A549 (cell line): ENCODE results near the gene BICDL1. TPM values are rescaled to one million over a fixed set of nuclear protein-coding genes. Genes with fewer than 3 reads are reported as not detected.

ENCODE experiments used
- ATAC-seq, 2 experiments: fragments of 200-7000 bp in 1 of 2; fragments of >200 bp in 1 of 2; cut with Nextera tagmentation in 1 of 2; cut with Tn5 transposase in 1 of 2; 3 replicates each; pipeline versions ENCODE4 v1.8.0 to v1.9.1; 2018 to 2020; ENCODE audit warnings: mild to moderate bottlenecking in 1 of 2, moderate library complexity in 1 of 2
- CTCF ChIA-PET: fragments of 300-600 bp; sonication (Branson Sonifier 250); formaldehyde crosslinking; extraction: SDS; loops from one replicate; lab custom pipeline; 2021; ENCODE audit warnings: antibody characterized with exemption, inconsistent platforms; lab: Yijun Ruan, JAX
- POLR2A ChIA-PET: fragments of 350-600 bp; formaldehyde crosslinking; extraction: SDS; loops from one replicate; lab custom pipeline; 2021; ENCODE audit warnings: antibody characterized with exemption, inconsistent platforms; lab: Yijun Ruan, JAX
- DNase-seq, 2 experiments: peaks; one replicate each; pipeline versions ENCODE4 v3.0.0 to v3.0.0-alpha.2; 2011 to 2016; ENCODE audit warnings: low read depth in 1 of 2, low spot score in 1 of 2
- FAIRE-seq: peaks from 2 replicates; lab custom pipeline; 2011; peaks lifted over from hg19 to GRCh38; lab: Jason Lieb, UNC
- H3K27ac ChIP-seq, 2 experiments: fragments of >200 bp; sonication (Bioruptor Twin); formaldehyde crosslinking; 3 replicates each; pipeline ENCODE4 v1.5.1; 2016 to 2017
- H3K4me1 ChIP-seq: fragments of >200 bp; sonication (Bioruptor Twin); formaldehyde crosslinking; 3 replicates; pipeline ENCODE4 v1.6.1; 2016
- H3K4me2 ChIP-seq: fragments of >200 bp; sonication (Bioruptor Twin); formaldehyde crosslinking; 3 replicates; pipeline ENCODE4 v1.6.1; 2016
- H3K4me3 ChIP-seq: fragments of >200 bp; sonication (Bioruptor Twin); formaldehyde crosslinking; 3 replicates; pipeline ENCODE4 v1.5.1; 2016
- H3K9me3 ChIP-seq: fragments of >200 bp; sonication (Bioruptor Twin); formaldehyde crosslinking; 3 replicates; pipeline ENCODE4 v1.6.1; 2016
- CBX2 ChIP-seq: fragments of 200-600 bp; sonication (generic); IDR thresholded peaks from 2 replicates; pipeline ENCODE4 v1.6.1; 2016; ENCODE audit warnings: low read depth, mild to moderate bottlenecking, borderline replicate concordance
- CEBPB ChIP-seq, 2 experiments: fragments of >200 bp in 1 of 2; sonication (Bioruptor Twin) in 1 of 2; formaldehyde crosslinking in 1 of 2; IDR thresholded peaks; 2 replicates each; pipeline ENCODE4 v1.6.1; 2012 to 2016
- EHF ChIP-seq: fragments of 250-450 bp; sonication (Bioruptor Pico); IDR thresholded peaks from 2 replicates; pipeline ENCODE4 v1.5.0; 2020; ENCODE audit warnings: mild to moderate bottlenecking
- ESRRA ChIP-seq: fragments of 150-350 bp; IDR thresholded peaks from 2 replicates; pipeline ENCODE4 v1.6.1; 2014; ENCODE audit warnings: mild to moderate bottlenecking, low read length, borderline replicate concordance
- FOSB ChIP-seq: fragments of 250-450 bp; sonication (Bioruptor Pico); IDR thresholded peaks from 2 replicates; pipeline ENCODE4 v1.5.0; 2020; ENCODE audit warnings: mild to moderate bottlenecking, moderate library complexity
- FOSL2 ChIP-seq, 2 experiments: fragments of 450-650 bp in 1 of 2; fragments of >200 bp in 1 of 2; sonication (Bioruptor Twin) in 1 of 2; formaldehyde crosslinking; IDR thresholded peaks; 2 replicates each; pipeline versions ENCODE4 v1.5.0 to v1.6.1; 2016 to 2020; ENCODE audit warnings: mild to moderate bottlenecking in 1 of 2, moderate library complexity in 1 of 2
- GATA3 ChIP-seq: IDR thresholded peaks from 2 replicates; pipeline ENCODE4 v1.6.1; 2012; ENCODE audit warnings: borderline replicate concordance
- HOXB13 ChIP-seq: fragments of 250-450 bp; sonication (Bioruptor Pico); IDR thresholded peaks from 2 replicates; pipeline ENCODE4 v1.5.0; 2020; ENCODE audit warnings: low read depth, mild to moderate bottlenecking, moderate library complexity
- MAFK ChIP-seq: fragments of 450-650 bp; IDR thresholded peaks from 2 replicates; pipeline ENCODE4 v1.6.1; 2014; ENCODE audit not compliant: partially characterized antibody
- MAX ChIP-seq: IDR thresholded peaks from 2 replicates; pipeline ENCODE4 v1.6.1; 2012
- NFE2L2 ChIP-seq: fragments of 150-350 bp; conservative IDR thresholded peaks from 2 replicates; pipeline ENCODE4 v1.6.1; 2014; ENCODE audit warnings: low read length
- NPAS2 ChIP-seq: fragments of 250-450 bp; sonication (Bioruptor Pico); IDR thresholded peaks from 2 replicates; pipeline ENCODE4 v1.8.0; 2022; ENCODE audit warnings: mild to moderate bottlenecking, moderate library complexity, borderline replicate concordance
- RAD21 ChIP-seq, 2 experiments: fragments of >200 bp in 1 of 2; sonication (Bioruptor Twin) in 1 of 2; formaldehyde crosslinking in 1 of 2; IDR thresholded peaks in 1 of 2; conservative IDR thresholded peaks in 1 of 2; 2 replicates in 1 of 2; 3 replicates in 1 of 2; pipeline ENCODE4 v1.6.1; 2012 to 2018; ENCODE audit warnings: inconsistent platforms in 1 of 2
- ZC3H11A ChIP-seq: fragments of 450-650 bp; IDR thresholded peaks from 2 replicates; pipeline ENCODE4 v1.6.1; 2014; ENCODE audit warnings: antibody characterized with exemption, mild to moderate bottlenecking
- WGBS: methylation state at CpG from one replicate; pipeline ENCODE4 v1.1.6; 2017; ENCODE audit errors: missing lambda C conversion rate; 5-methylcytosine and 5-hydroxymethylcytosine counted together
- polyA plus RNA-seq, 4 experiments: library from polyadenylated mRNA; depleted of rRNA in 3 of 4; stranded (reverse); fragments of >200 nt; fragmentation: RNase III in 1 of 4; extraction: RNeasy Plus Mini Kit Qiagen cat#74134 plus additional on column Dnase treatment in 1 of 4; gene quantifications; 2 replicates in 3 of 4; 3 replicates in 1 of 4; pipeline ENCODE4 v1.2.3, GENCODE V29; 2011 to 2017
- TF ChIP-seq, protein P1 (sequence below): fragments of 450-650 bp; IDR thresholded peaks from 2 replicates; pipeline ENCODE4 v1.6.1; 2014; ENCODE audit warnings: antibody characterized with exemption

The BICDL1 gene
- polyA plus RNA-seq, 2 of the 4 experiments (the other 2 are of a cell fraction), result 3.8 to 4.5 TPM

GRCh38 chr12:120118321-120119061, 129.5 kb downstream of the BICDL1 start:
- FAIRE-seq (no peak), ATAC-seq (peak; percentile 25 to 51; a peak in 5 of 6 replicates)
- POLR2A ChIA-PET, result interaction anchor here (1.2 to 5.2 kb wide), 3 partner anchors 32 to 174 kb away, joined by 3 to 60 read pairs (median 19); partner anchors contain the start of genes RNU4-1, RNU4-2 and RPLP0

GRCh38 chr12:120119271-120119973, 130.4 kb downstream of the BICDL1 start:
- DNase-seq, result peak; percentile 51 to 56
- CTCF ChIA-PET, result interaction anchor here (0.6 to 1.5 kb wide), 4 partner anchors 13 to 109 kb away, joined by 3 to 4 read pairs (median 3); no protein-coding TSS in a partner anchor

More at GRCh38 chr12:120118321-120119061, 129.5 kb downstream of the BICDL1 start:
- peak overlapping the region; percentile 81 for H3K4me2 ChIP-seq
- no peaks in the 10 kb centered on the region for H3K9me3 ChIP-seq
- 8% methylated on average over 11 of the region's 11 CpGs for WGBS
- H3K4me1 ChIP-seq, result peaks cover 33% of the 10 kb centered on the region
- H3K4me3 ChIP-seq, result peak overlapping the region; percentile 96
- CTCF ChIA-PET, result interaction anchor here (0.6 to 1.7 kb wide), 6 partner anchors 8 to 32 kb away, joined by 3 read pairs; no protein-coding TSS in a partner anchor
- DNase-seq, result peak; percentile 65 to 80
- H3K27ac ChIP-seq, result peak overlapping the region; percentile 95 to 97
- TF ChIP-seq CEBPB (IDR thresholded peaks at IDR 0.05) (no peak), EHF (CRISPR knock-in tag) (no peak), NFE2L2 (peak; percentile 94), GATA3 (no peak), MAX (peak; percentile 59; the same call in 1 of the 2 replicates), MAFK (peak; percentile 100), HOXB13 (CRISPR knock-in tag) (0 out of 2 replicates have a peak, but pooled peaks have one; percentile 10), ESRRA (peak; percentile 56; the same call in 1 of the 2 replicates)
- TF ChIP-seq, protein P1, sequence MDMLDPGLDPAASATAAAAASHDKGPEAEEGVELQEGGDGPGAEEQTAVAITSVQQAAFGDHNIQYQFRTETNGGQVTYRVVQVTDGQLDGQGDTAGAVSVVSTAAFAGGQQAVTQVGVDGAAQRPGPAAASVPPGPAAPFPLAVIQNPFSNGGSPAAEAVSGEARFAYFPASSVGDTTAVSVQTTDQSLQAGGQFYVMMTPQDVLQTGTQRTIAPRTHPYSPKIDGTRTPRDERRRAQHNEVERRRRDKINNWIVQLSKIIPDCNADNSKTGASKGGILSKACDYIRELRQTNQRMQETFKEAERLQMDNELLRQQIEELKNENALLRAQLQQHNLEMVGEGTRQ, result 0 out of 2 replicates have a peak, but pooled peaks have one; percentile 29

GRCh38 chr12:120121343-120121742, 132.3 kb downstream of the BICDL1 start:
- no peaks in the 10 kb centered on the region for H3K9me3 ChIP-seq
- TF ChIP-seq MAX (no peak), ZC3H11A (no peak), RAD21 (conservative IDR thresholded peaks at IDR 0.05 in 1 of 2, IDR thresholded peaks at IDR 0.05 in 1 of 2) (no peak), NPAS2 (CRISPR knock-in tag) (no peak)
- H3K4me1 ChIP-seq, result peaks cover 24% of the 10 kb centered on the region
- POLR2A ChIA-PET, result interaction anchor here (5.2 kb wide), 1 partner anchor 80 kb away, joined by 60 read pairs; the partner anchor contains the start of gene RPLP0
- FAIRE-seq (no peak), DNase-seq (no peak), ATAC-seq (no peak)
- H3K27ac ChIP-seq, result peak overlapping the region in 1 of 2 experiments; percentile 95; a peak in 4 of 6 replicates
- WGBS, result 81% methylated on average over 2 of the region's 2 CpGs
- no peak overlapping the region for H3K4me2 ChIP-seq
- CTCF ChIA-PET, result interaction anchor here (1.1 kb wide), 1 partner anchor 79 kb away, joined by 3 read pairs; the partner anchor contains the start of gene RPLP0
- H3K4me3 ChIP-seq, result no peak overlapping the region

More at GRCh38 chr12:120119271-120119973, 130.4 kb downstream of the BICDL1 start:
- peak overlapping the region; percentile 96; the same call in 2 of the 3 replicates for H3K4me3 ChIP-seq
- peak; percentile 66 for TF ChIP-seq NFE2L2
- TF ChIP-seq CBX2, result no peak
- TF ChIP-seq FOSB (CRISPR knock-in tag), result 0 out of 2 replicates have a peak, but pooled peaks have one; percentile 17
- TF ChIP-seq FOSL2 (IDR thresholded peaks at IDR 0.05), result no peak
- TF ChIP-seq FOSL2 (CRISPR knock-in tag; IDR thresholded peaks at IDR 0.05), result peak; percentile 15; the same call in 1 of the 2 replicates
- TF ChIP-seq MAFK, result peak; percentile 89
- no peak for TF ChIP-seq ZC3H11A
- peak in 1 of 2 experiments; percentile 13; a peak in 3 of 6 replicates for ATAC-seq
- WGBS, result 32% methylated on average over 9 of the region's 9 CpGs
- H3K27ac ChIP-seq, result peak overlapping the region; percentile 95 to 97
- H3K9me3 ChIP-seq, result no peaks in the 10 kb centered on the region
- POLR2A ChIA-PET, result interaction anchor here (1.3 to 5.2 kb wide), 3 partner anchors 31 to 173 kb away, joined by 3 to 60 read pairs (median 19); partner anchors contain the start of genes RNU4-1, RNU4-2 and RPLP0
- H3K4me1 ChIP-seq, result peaks cover 33% of the 10 kb centered on the region
- peak overlapping the region; percentile 81 for H3K4me2 ChIP-seq
- FAIRE-seq, result no peak
